Nephron progenitor cell (in vitro differentiated cells): ENCODE data around the gene ERBIN.

ENCODE experiments used
- DNase-seq: peaks from one replicate; pipeline ENCODE4 v3.0.0; 2021
- H3K27ac Mint-ChIP-seq: 2 replicates; pipeline ENCODE4 v1.8.0; 2021; ENCODE audit warnings: mild to moderate bottlenecking, moderate library complexity, mixed read lengths
- H3K27me3 Mint-ChIP-seq: 2 replicates; pipeline ENCODE4 v1.8.0; 2021; ENCODE audit warnings: mild to moderate bottlenecking, low read depth, mixed read lengths; ENCODE audit not compliant: poor library complexity
- H3K36me3 Mint-ChIP-seq: 2 replicates; pipeline ENCODE4 v1.8.0; 2021; ENCODE audit warnings: low read depth, mixed read lengths
- H3K4me1 Mint-ChIP-seq: 2 replicates; pipeline ENCODE4 v1.8.0; 2021; ENCODE audit warnings: mixed read lengths
- H3K4me3 Mint-ChIP-seq: 2 replicates; pipeline ENCODE4 v1.8.0; 2021; ENCODE audit warnings: mild to moderate bottlenecking, moderate library complexity, mixed read lengths
- H3K9me3 Mint-ChIP-seq: 2 replicates; pipeline ENCODE4 v1.8.0; 2021; ENCODE audit warnings: mild to moderate bottlenecking, moderate library complexity, mixed read lengths
- TF ChIP-seq, protein P1 (sequence below): fragments of 200-600 bp; sonication (generic); IDR thresholded peaks from 2 replicates; pipeline ENCODE4 v1.5.0; 2021; ENCODE audit warnings: antibody characterized with exemption

The ERBIN gene

DNA sequence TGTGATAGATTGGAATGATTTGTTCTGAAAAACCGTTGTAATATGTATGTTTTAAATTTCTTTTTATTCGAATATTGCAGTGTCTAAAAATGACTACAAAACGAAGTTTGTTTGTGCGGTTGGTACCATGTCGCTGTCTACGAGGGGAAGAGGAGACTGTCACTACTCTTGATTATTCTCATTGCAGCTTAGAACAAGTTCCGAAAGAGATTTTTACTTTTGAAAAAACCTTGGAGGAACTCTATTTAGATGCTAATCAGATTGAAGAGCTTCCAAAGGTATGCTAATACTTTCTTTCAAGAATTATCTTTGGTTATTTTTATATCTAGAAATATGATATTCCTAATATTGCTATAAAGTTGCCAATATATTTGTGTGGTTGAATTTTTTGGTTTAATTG, 66.3 kb downstream of the ERBIN start:
- Mint-ChIP-seq H3K27ac (peak overlapping the region; percentile 37), H3K9me3 (no peaks in the 10 kb centered on the region), H3K36me3 (peaks cover 56% of the 10 kb centered on the region), H3K4me1 (no peaks in the 10 kb centered on the region), H3K27me3 (no peaks in the 10 kb centered on the region), H3K4me3 (no peak overlapping the region)
- no peak for DNase-seq
- TF ChIP-seq, protein P1, sequence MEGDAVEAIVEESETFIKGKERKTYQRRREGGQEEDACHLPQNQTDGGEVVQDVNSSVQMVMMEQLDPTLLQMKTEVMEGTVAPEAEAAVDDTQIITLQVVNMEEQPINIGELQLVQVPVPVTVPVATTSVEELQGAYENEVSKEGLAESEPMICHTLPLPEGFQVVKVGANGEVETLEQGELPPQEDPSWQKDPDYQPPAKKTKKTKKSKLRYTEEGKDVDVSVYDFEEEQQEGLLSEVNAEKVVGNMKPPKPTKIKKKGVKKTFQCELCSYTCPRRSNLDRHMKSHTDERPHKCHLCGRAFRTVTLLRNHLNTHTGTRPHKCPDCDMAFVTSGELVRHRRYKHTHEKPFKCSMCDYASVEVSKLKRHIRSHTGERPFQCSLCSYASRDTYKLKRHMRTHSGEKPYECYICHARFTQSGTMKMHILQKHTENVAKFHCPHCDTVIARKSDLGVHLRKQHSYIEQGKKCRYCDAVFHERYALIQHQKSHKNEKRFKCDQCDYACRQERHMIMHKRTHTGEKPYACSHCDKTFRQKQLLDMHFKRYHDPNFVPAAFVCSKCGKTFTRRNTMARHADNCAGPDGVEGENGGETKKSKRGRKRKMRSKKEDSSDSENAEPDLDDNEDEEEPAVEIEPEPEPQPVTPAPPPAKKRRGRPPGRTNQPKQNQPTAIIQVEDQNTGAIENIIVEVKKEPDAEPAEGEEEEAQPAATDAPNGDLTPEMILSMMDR: no peak

DNA sequence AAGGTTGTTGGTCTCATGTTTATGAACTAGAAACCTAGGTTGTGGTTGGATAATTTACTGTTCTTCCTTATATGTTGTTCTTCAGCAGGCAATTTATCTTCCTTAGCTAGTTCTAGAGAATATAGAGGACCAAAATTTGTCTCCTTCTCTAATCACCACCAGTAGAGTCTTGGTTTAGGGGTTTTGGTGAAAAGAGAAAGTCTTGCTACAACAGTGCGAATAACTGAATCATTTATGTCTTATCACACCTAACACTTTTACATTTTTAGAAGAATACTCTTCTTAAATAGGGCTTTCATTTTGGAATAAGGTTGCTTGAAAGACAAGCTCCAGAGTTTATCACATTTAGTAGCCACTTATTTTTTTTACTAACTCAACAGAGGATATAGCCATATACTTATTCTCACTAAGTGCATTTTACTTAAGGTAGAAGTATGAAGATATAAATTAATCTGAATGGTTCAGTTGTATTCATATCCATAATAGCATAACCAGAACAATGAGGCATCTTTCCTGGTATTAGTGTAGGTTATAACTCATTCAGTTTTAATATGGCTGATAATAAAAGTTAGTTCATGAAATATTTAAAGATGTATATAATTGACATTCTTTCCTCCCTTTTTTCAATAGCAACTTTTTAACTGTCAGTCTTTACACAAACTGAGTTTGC, 67.9 kb downstream of the ERBIN start:
- Mint-ChIP-seq H3K36me3 (peaks cover 55% of the 10 kb centered on the region), H3K9me3 (no peaks in the 10 kb centered on the region), H3K4me1 (no peaks in the 10 kb centered on the region), H3K27ac (peak overlapping the region; percentile 27), H3K4me3 (no peak overlapping the region), H3K27me3 (no peaks in the 10 kb centered on the region)
- no peak for DNase-seq
- TF ChIP-seq, protein P1: no peak

DNA sequence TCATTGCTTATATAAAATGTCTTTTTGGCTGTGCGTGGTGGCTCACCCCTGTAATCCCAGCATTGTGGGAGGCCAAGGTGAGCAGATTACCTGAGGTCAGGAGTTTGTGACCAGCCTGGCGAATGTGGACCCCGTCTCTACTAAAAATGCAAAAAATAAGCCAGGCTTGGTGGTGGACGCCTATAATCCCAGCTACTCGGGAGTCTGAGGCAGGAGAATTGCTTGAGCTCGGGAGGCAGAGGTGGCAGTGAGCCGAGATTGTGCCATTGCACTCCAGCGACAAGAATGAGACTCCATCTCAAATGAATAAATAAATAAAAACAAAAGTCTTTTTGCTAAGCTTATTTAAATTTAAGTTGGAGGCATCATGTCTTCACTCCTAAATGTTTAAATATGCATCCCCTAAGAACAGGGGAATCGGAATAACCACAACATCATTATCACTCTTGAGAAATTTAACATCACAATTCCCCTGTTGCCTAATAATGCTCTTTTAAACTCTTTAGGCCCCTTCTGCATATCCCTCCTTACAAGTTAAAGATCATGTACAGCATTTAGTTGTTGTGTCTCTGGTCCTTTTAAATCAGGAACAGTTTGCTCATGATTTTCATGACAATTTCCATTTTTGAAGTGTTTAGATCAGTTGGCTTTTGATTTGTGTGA, 72.8 kb downstream of the ERBIN start:
- TF ChIP-seq, protein P1: no peak
- Mint-ChIP-seq H3K4me1 (no peaks in the 10 kb centered on the region), H3K9me3 (peaks cover 19% of the 10 kb centered on the region), H3K27ac (peak overlapping the region; percentile 40), H3K27me3 (no peaks in the 10 kb centered on the region), H3K36me3 (peaks cover 79% of the 10 kb centered on the region), H3K4me3 (no peak overlapping the region)
- DNase-seq: no peak

DNA sequence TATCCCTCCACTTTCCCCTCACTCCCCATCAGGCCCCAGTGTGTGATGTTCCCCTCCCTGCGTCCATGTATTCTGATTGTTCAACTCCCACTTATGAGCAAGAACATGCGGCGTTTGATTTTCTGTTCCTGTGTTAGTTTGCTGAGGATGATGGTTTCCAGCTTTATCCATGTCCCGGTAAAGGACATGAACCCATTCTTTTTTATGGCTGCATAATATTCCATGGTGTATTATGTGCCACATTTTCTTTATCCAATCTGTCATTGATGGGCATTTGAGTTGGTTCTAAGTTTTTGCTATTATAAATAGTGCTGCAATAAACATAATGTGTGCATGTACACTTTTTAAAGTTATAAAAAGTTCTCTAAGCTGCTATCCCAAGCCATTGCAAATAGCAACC, 75.6 kb downstream of the ERBIN start:
- TF ChIP-seq, protein P1: no peak
- peaks cover 36% of the 10 kb centered on the region for H3K9me3 Mint-ChIP-seq
- H3K4me3 Mint-ChIP-seq: no peak overlapping the region
- no peaks in the 10 kb centered on the region for H3K27me3 Mint-ChIP-seq
- H3K4me1 Mint-ChIP-seq: no peaks in the 10 kb centered on the region
- peaks cover 75% of the 10 kb centered on the region for H3K36me3 Mint-ChIP-seq
- no peak for DNase-seq
- H3K27ac Mint-ChIP-seq: peak overlapping the region; percentile 27

DNA sequence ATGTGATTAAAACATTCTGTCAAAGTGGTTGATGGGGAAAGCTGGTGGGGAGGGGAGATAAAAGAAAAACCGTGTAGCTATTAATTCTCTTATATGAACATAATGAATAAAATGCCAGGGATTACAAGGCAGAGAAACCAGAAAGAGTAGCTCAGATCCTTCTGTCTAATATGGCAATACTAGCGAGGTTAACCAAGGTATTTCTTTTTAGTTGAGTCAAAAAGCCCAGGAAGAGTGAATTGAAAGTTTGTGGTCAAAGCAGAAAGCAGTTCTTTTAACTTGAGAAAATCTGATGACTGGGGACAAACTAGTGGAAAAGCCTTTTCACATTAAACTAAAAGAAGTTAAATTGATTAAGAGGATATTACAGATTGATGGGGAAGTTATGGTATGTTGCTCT, 76.0 kb downstream of the ERBIN start:
- Mint-ChIP-seq H3K27me3 (no peaks in the 10 kb centered on the region), H3K4me3 (no peak overlapping the region), H3K36me3 (peaks cover 70% of the 10 kb centered on the region), H3K4me1 (no peaks in the 10 kb centered on the region), H3K27ac (peak overlapping the region; percentile 27), H3K9me3 (peaks cover 36% of the 10 kb centered on the region)
- TF ChIP-seq, protein P1: no peak
- no peak for DNase-seq

DNA sequence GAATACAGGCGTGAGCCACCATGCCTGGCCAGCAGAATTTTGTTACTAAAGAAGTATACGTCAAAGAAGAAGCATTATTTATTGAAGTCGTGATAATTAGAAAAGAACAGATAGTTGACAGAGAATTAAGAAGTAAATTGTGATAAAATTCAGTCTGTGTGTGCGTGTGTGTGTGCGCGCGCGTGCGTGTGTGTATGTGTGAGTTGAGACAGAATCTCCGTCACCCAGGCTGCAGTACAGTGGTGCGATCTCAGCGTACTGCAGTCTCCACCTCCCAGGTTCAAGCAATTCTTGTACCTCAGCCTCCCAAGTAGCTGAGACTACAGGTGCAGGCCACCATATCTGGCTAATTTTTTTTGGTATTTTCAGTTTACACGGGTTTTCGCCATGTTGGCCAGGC, 77.8 kb downstream of the ERBIN start:
- Mint-ChIP-seq H3K27ac (no peak overlapping the region), H3K36me3 (peaks cover 67% of the 10 kb centered on the region), H3K9me3 (peaks cover 36% of the 10 kb centered on the region), H3K27me3 (no peaks in the 10 kb centered on the region), H3K4me1 (no peaks in the 10 kb centered on the region), H3K4me3 (no peak overlapping the region)
- TF ChIP-seq, protein P1: no peak
- DNase-seq: no peak
